SK-N-SH treated with all-trans-retinoic acid at 6 μM for 48 hours (cell line): ENCODE measurements around the gene SMG7.

Experiments
- ATAC-seq: fragments of 200-7000 bp; cut with Tn5 transposase; 3 replicates; pipeline ENCODE4 v1.9.1; 2020; ENCODE audit warnings: mild to moderate bottlenecking, moderate library complexity
- BACH2 ChIP-seq: fragments of 250-450 bp; sonication (Bioruptor Pico); IDR thresholded peaks from 2 replicates; pipeline ENCODE4 v1.9.0; 2021; ENCODE audit warnings: mild to moderate bottlenecking, borderline replicate concordance
- CREB5 ChIP-seq: fragments of 250-450 bp; sonication (Bioruptor Pico); IDR thresholded peaks from 2 replicates; pipeline ENCODE4 v1.5.1; 2020; ENCODE audit warnings: low read depth, mild to moderate bottlenecking, moderate library complexity
- CSRNP3 ChIP-seq: fragments of 250-450 bp; sonication (Bioruptor Pico); IDR thresholded peaks from 2 replicates; pipeline ENCODE4 v1.5.1; 2021; ENCODE audit warnings: mild to moderate bottlenecking, moderate library complexity
- ESRRG ChIP-seq: fragments of 250-450 bp; sonication (Bioruptor Pico); IDR thresholded peaks from 2 replicates; pipeline ENCODE4 v1.6.1; 2021; ENCODE audit warnings: mild to moderate bottlenecking
- GLIS3 ChIP-seq: fragments of 250-450 bp; sonication (Bioruptor Pico); IDR thresholded peaks from 2 replicates; pipeline ENCODE4 v1.5.0; 2020; ENCODE audit warnings: mild to moderate bottlenecking, moderate library complexity
- ISL1 ChIP-seq: fragments of 250-450 bp; sonication (Bioruptor Pico); IDR thresholded peaks from 2 replicates; pipeline ENCODE4 v2.1.2; 2022; ENCODE audit warnings: mild to moderate bottlenecking, moderate library complexity
- OSR1 ChIP-seq: fragments of 250-450 bp; sonication (Bioruptor Pico); IDR thresholded peaks from 2 replicates; pipeline ENCODE4 v1.8.0; 2022; ENCODE audit warnings: moderate library complexity, mild to moderate bottlenecking, inconsistent platforms
- PATZ1 ChIP-seq: fragments of 250-450 bp; sonication (Bioruptor Pico); IDR thresholded peaks from 2 replicates; pipeline ENCODE4 v1.8.0; 2020; ENCODE audit warnings: mild to moderate bottlenecking, moderate library complexity, borderline replicate concordance
- POU6F1 ChIP-seq: fragments of 250-450 bp; sonication (Bioruptor Pico); IDR thresholded peaks from 2 replicates; pipeline ENCODE4 v1.8.0; 2021; ENCODE audit warnings: low read depth, mild to moderate bottlenecking, moderate library complexity, borderline replicate concordance
- PPARA ChIP-seq: fragments of 250-450 bp; sonication (Bioruptor Pico); IDR thresholded peaks from 2 replicates; pipeline ENCODE4 v1.5.0; 2020; ENCODE audit warnings: mild to moderate bottlenecking, borderline replicate concordance
- TCF4 ChIP-seq: fragments of 250-450 bp; sonication (Bioruptor Pico); IDR thresholded peaks from 2 replicates; pipeline ENCODE4 v1.8.0; 2021; ENCODE audit warnings: mild to moderate bottlenecking, moderate library complexity, borderline replicate concordance
- TOX ChIP-seq: fragments of 250-450 bp; sonication (Bioruptor Pico); IDR thresholded peaks from 2 replicates; pipeline ENCODE4 v1.8.0; 2021; ENCODE audit warnings: mild to moderate bottlenecking, moderate library complexity, borderline replicate concordance
- TSHZ2 ChIP-seq: fragments of 250-450 bp; sonication (Bioruptor Pico); IDR thresholded peaks from 2 replicates; pipeline ENCODE4 v1.5.0; 2020; ENCODE audit warnings: mild to moderate bottlenecking, moderate library complexity
- ZFP3 ChIP-seq: fragments of 250-450 bp; sonication (Bioruptor Pico); IDR thresholded peaks from 2 replicates; pipeline ENCODE4 v1.5.0; 2020; ENCODE audit warnings: mild to moderate bottlenecking, moderate library complexity
- ZFP30 ChIP-seq: fragments of 450-650 bp; formaldehyde crosslinking; IDR thresholded peaks from 2 replicates; pipeline ENCODE4 v1.5.0; 2022; ENCODE audit warnings: mild to moderate bottlenecking, moderate library complexity
- ZNF565 ChIP-seq: fragments of 450-650 bp; formaldehyde crosslinking; conservative IDR thresholded peaks from 2 replicates; pipeline ENCODE4 v1.5.0; 2020; ENCODE audit warnings: low read depth, mild to moderate bottlenecking, moderate library complexity
- ZNF70 ChIP-seq: fragments of 450-650 bp; formaldehyde crosslinking; IDR thresholded peaks from 2 replicates; pipeline ENCODE4 v1.5.0; 2020; ENCODE audit warnings: mild to moderate bottlenecking, moderate library complexity
- ZNF8 ChIP-seq: fragments of 450-650 bp; formaldehyde crosslinking; IDR thresholded peaks from 2 replicates; pipeline ENCODE4 v1.5.0; 2020; ENCODE audit warnings: mild to moderate bottlenecking, moderate library complexity

The SMG7 gene

GRCh38 chr1:183522104-183522503 is 49.8 kb downstream of the SMG7 start:
- no peak for ATAC-seq
- TF ChIP-seq TCF4 (CRISPR knock-in tag) (no peak), TOX (CRISPR knock-in tag) (no peak), OSR1 (CRISPR knock-in tag) (no peak), ZNF8 (CRISPR knock-in tag) (no peak), CSRNP3 (CRISPR knock-in tag) (no peak), ESRRG (CRISPR knock-in tag) (no peak), PATZ1 (no peak), CREB5 (CRISPR knock-in tag) (no peak), ZNF565 (CRISPR knock-in tag) (no peak)

- ATAC-seq = no peak
- TF ChIP-seq GLIS3 (no peak), BACH2 (no peak), ESRRG (CRISPR knock-in tag) (no peak), TCF4 (CRISPR knock-in tag) (no peak), ZNF8 (CRISPR knock-in tag) (no peak), ZNF565 (CRISPR knock-in tag) (no peak), ZFP3 (CRISPR knock-in tag) (no peak), ZNF70 (CRISPR knock-in tag) (no peak), CSRNP3 (CRISPR knock-in tag) (no peak), CREB5 (CRISPR knock-in tag) (no peak), TOX (CRISPR knock-in tag) (no peak), ISL1 (no peak), PPARA (no peak), TSHZ2 (CRISPR knock-in tag) (no peak), ZFP30 (CRISPR knock-in tag) (no peak), POU6F1 (no peak)
- TF ChIP-seq, all 23 proteins: peak for 0
Observed at GRCh38 chr1:183528577-183528976, 56.3 kb downstream of the SMG7 start.
